GM12878 (cell line): Measurements from ENCODE around the gene TOP1. TPM values are rescaled to one million over a fixed set of nuclear protein-coding genes. Genes with fewer than 3 reads are reported as not detected.

Experiments
- ATAC-seq: fragments of 200-7000 bp; cut with Tn5 transposase; 3 replicates; pipeline ENCODE4 v1.9.1; 2020; ENCODE audit warnings: mild to moderate bottlenecking, moderate library complexity
- BruUV-seq: library from RNA; stranded (reverse); fragments of 400-500 nt; replicated peaks from 2 replicates; lab custom pipeline; 2021; lab: Mats Ljungman, UMichigan
- CTCF ChIA-PET: fragments of 300-600 bp; sonication (Branson Sonifier 250); formaldehyde crosslinking; extraction: SDS; loops from one replicate; lab custom pipeline; 2021; ENCODE audit warnings: inconsistent platforms; lab: Yijun Ruan, JAX
- POLR2A ChIA-PET: fragments of 350-600 bp; formaldehyde crosslinking; extraction: SDS; loops from one replicate; lab custom pipeline; 2021; ENCODE audit warnings: inconsistent platforms; lab: Charles Lee
- RAD21 ChIA-PET: fragments of 300-600 bp; sonication (Branson Sonifier 250); formaldehyde crosslinking; loops from one replicate; lab custom pipeline; 2023; ENCODE audit warnings: antibody characterized with exemption; ENCODE audit not compliant: unreplicated experiment; lab: Charles Lee
- SMC1A ChIA-PET: fragments of 300-600 bp; sonication (Branson Sonifier 250); formaldehyde crosslinking; loops from one replicate; lab custom pipeline; 2023; ENCODE audit not compliant: unreplicated experiment, uncharacterized antibody; lab: Charles Lee
- DNase-seq: peaks from one replicate; pipeline ENCODE4 v3.0.0-alpha.2; 2011; ENCODE audit warnings: low read depth, low spot score
- FAIRE-seq: peaks from 3 replicates; lab custom pipeline; 2011; peaks lifted over from hg19 to GRCh38; lab: Jason Lieb, UNC
- H2AFZ ChIP-seq: 2 replicates; pipeline ENCODE4 v1.6.0; 2011; ENCODE audit warnings: low read depth, low read length, control low read depth; ENCODE audit not compliant: control insufficient read depth
- H3K27ac ChIP-seq: 2 replicates; pipeline ENCODE4 v1.5.1; 2011; ENCODE audit warnings: control low read depth; ENCODE audit not compliant: control insufficient read depth, insufficient read depth
- H3K27me3 ChIP-seq, 2 experiments: replicated peaks in 1 of 2; 2 replicates each; pipeline versions ENCODE4 v1.6.0 to v1.6.1; 2011; ENCODE audit warnings: low read length in 1 of 2; ENCODE audit not compliant: control insufficient read depth in 2 of 2, insufficient read depth in 2 of 2
- H3K36me3 ChIP-seq, 2 experiments: 2 replicates each; pipeline ENCODE4 v1.5.1; 2011; ENCODE audit warnings: low read length in 1 of 2; ENCODE audit not compliant: control insufficient read depth in 2 of 2, insufficient read depth in 2 of 2
- H3K4me1 ChIP-seq: 2 replicates; pipeline ENCODE4 v1.6.1; 2011; ENCODE audit warnings: mild to moderate bottlenecking, low read length, moderate library complexity, mixed read lengths; ENCODE audit not compliant: control insufficient read depth, insufficient read depth
- H3K4me2 ChIP-seq: 2 replicates; pipeline ENCODE4 v1.6.0; 2011; ENCODE audit warnings: control low read depth; ENCODE audit not compliant: control insufficient read depth, insufficient read depth
- H3K4me3 ChIP-seq: fragments of 200-600 bp; sonication (generic); 2 replicates; pipeline ENCODE4 v1.5.1; 2016
- H3K79me2 ChIP-seq: 2 replicates; pipeline ENCODE4 v1.6.0; 2011; ENCODE audit warnings: low read length; ENCODE audit not compliant: control insufficient read depth, insufficient read depth
- H3K9ac ChIP-seq: 2 replicates; pipeline ENCODE4 v1.8.0; 2011; ENCODE audit warnings: low read length, control low read depth, mixed read lengths; ENCODE audit not compliant: control insufficient read depth, insufficient read depth
- H3K9me3 ChIP-seq: replicated peaks from 3 replicates; pipeline ENCODE4 v1.5.1; 2011; ENCODE audit warnings: mild to moderate bottlenecking, low read length; ENCODE audit not compliant: control insufficient read depth, insufficient read depth
- H4K20me1 ChIP-seq: 2 replicates; pipeline ENCODE4 v1.6.0; 2011; ENCODE audit not compliant: control insufficient read depth, insufficient read depth
- ATF7 ChIP-seq: fragments of 450-650 bp; IDR thresholded peaks from 2 replicates; pipeline ENCODE4 v1.6.1; 2016; ENCODE audit warnings: low read depth, mild to moderate bottlenecking
- CBX3 ChIP-seq: fragments of 200-600 bp; sonication (generic); IDR thresholded peaks from 2 replicates; pipeline ENCODE4 v1.6.1; 2016; ENCODE audit warnings: low read depth, borderline replicate concordance
- CHD1 ChIP-seq: IDR thresholded peaks from 2 replicates; pipeline ENCODE4 v1.6.1; 2012; ENCODE audit warnings: low read depth, low read length, improper control_type of control experiment
- FOS ChIP-seq: IDR thresholded peaks from 3 replicates; pipeline ENCODE4 v1.6.1; 2011; ENCODE audit warnings: borderline replicate concordance; ENCODE audit not compliant: insufficient read length; ENCODE audit errors: extremely low read depth
- GABPA ChIP-seq: IDR thresholded peaks from 2 replicates; pipeline ENCODE4 v1.6.1; 2014; ENCODE audit warnings: antibody characterized with exemption, low read depth, mild to moderate bottlenecking, inconsistent platforms
- IRF3 ChIP-seq: fragments of 450-650 bp; IDR thresholded peaks from 2 replicates; pipeline ENCODE4 v1.6.1; 2014; ENCODE audit warnings: mild to moderate bottlenecking
- KAT2A ChIP-seq: conservative IDR thresholded peaks from 2 replicates; pipeline ENCODE4 v1.6.1; 2011; ENCODE audit warnings: low read depth, low read length; ENCODE audit not compliant: control insufficient read depth
- MTA2 ChIP-seq: fragments of 450-650 bp; IDR thresholded peaks from 2 replicates; pipeline ENCODE4 v1.6.1; 2016; ENCODE audit warnings: low read depth, mild to moderate bottlenecking, moderate library complexity
- MTA3 ChIP-seq: IDR thresholded peaks from 2 replicates; pipeline ENCODE4 v1.6.1; 2012; ENCODE audit warnings: low read length, inconsistent platforms, borderline replicate concordance
- NBN ChIP-seq: fragments of 450-650 bp; IDR thresholded peaks from 2 replicates; pipeline ENCODE4 v1.6.1; 2016
- PBX3 ChIP-seq: IDR thresholded peaks from 2 replicates; pipeline ENCODE4 v1.6.1; 2011; ENCODE audit warnings: mild to moderate bottlenecking, low read depth, low read length, moderate library complexity; ENCODE audit not compliant: insufficient replicate concordance
- PRDM15 ChIP-seq: fragments of 450-650 bp; formaldehyde crosslinking; IDR thresholded peaks from 2 replicates; pipeline ENCODE4 v1.4.0; 2020; ENCODE audit warnings: mild to moderate bottlenecking, moderate library complexity
- RBBP5 ChIP-seq: fragments of 200-600 bp; sonication (generic); conservative IDR thresholded peaks from 2 replicates; pipeline ENCODE4 v1.6.1; 2016
- SREBF2 ChIP-seq: IDR thresholded peaks from 2 replicates; pipeline ENCODE4 v1.6.1; 2012; ENCODE audit warnings: mild to moderate bottlenecking, low read length
- TCF12 ChIP-seq: IDR thresholded peaks from 2 replicates; pipeline ENCODE4 v1.6.1; 2011; ENCODE audit warnings: low read depth, mild to moderate bottlenecking, low read length
- WGBS: methylation state at CpG from one replicate; pipeline ENCODE4 v1.1.6; 2016; ENCODE audit warnings: low lambda C conversion rate; ENCODE audit not compliant: insufficient replicate concordance, insufficient coverage; ENCODE audit errors: missing lambda C conversion rate; 5-methylcytosine and 5-hydroxymethylcytosine counted together
- in situ Hi-C: fragments of 300-500 bp; cut with MboI; formaldehyde crosslinking; loops from 9 replicates; pipeline ENCODE4 v1.14.3; 2018; ENCODE audit warnings: mixed read lengths
- intact Hi-C: fragments of 100-400 bp; cut with micrococcal nuclease; formaldehyde crosslinking; loops from one replicate; pipeline ENCODE4 v1.14.2; 2022; ENCODE audit not compliant: unreplicated experiment
- polyA plus RNA-seq, 11 experiments: library from polyadenylated mRNA; depleted of rRNA in 4 of 11; unstranded in 6 of 11; stranded (reverse) in 5 of 11; fragments of >200 nt; fragmentation: Nextera tagmentation in 4 of 11; fragmentation: Illumina TruSeq in 1 of 11; extraction: Ambion mirVana in 4 of 11; extraction: Trizol in 1 of 11; gene quantifications; 1 replicate in 1 of 11; 2 replicates in 10 of 11; pipeline versions ENCODE4 v1.2.1 to v1.2.3, GENCODE V29; 2011 to 2016; ENCODE audit warnings: inconsistent platforms in 2 of 11, missing spikeins in 2 of 11, low read depth in 1 of 11
- total RNA-seq, 4 experiments: library from RNA; depleted of rRNA in 3 of 4; stranded (reverse); fragments of >200 nt in 3 of 4; fragmentation: Illumina TruSeq in 1 of 4; extraction: Trizol in 1 of 4; gene quantifications; 2 replicates each; pipeline versions ENCODE4 v1.2.1 to v1.2.3, GENCODE V29; 2013 to 2021
- TF ChIP-seq, protein P1 (sequence below): fragments of 450-650 bp; IDR thresholded peaks from 2 replicates; pipeline ENCODE4 v1.6.1; 2018; ENCODE audit warnings: borderline replicate concordance, mild to moderate bottlenecking; ENCODE audit not compliant: partially characterized antibody

The TOP1 gene
- total and polyA plus RNA-seq, 10 of the 15 experiments (the other 5 are each of a cell fraction or from before 2014, with no cell fraction given) = 21.5 to 128 (median 47.3) TPM

DNA sequence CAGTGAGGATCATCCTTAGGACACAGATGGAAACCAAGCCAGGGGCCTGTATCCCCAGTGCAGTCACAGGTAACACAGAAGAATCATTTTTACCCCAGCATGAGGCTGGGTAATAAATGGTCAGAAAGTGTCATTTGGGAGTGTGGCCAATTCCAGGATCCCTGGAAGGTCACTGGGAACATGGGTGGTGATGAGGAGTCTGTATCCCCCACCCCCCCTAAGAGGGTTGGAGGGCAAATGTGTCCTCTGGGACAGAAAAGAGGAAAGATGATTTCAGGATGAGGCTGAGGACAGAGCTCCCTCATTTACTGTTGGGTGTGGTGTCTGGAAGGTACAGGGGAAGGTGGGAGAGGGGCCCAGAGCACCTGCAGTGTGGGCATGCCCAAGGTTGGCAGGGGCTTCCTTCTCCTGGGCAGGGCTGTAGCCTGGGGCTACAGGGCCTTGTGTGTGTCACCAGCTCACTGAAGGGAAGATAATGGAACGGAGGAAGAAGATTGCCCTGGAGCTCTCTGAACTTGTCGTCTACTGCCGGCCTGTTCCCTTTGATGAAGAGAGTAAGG lies 143.2 kb downstream of the TOP1 start:
- ATAC-seq = no peak
- 98% methylated on average over 3 of the region's 3 CpGs for WGBS
- in situ Hi-C loops = loop anchor here (5.0 kb wide), 2 partner anchors 60 to 170 kb away; partner anchors contain the start of gene LPIN3

More for the DNA sequence above, 143.2 kb downstream of the TOP1 start:
- H3K36me3 ChIP-seq = peaks cover 38 to 53% of the 10 kb centered on the region in 2 experiments; a peak in 3 of 4 replicates
- FAIRE-seq (no peak), DNase-seq (no peak)
- no peaks in the 10 kb centered on the region for H3K79me2 ChIP-seq
- no peaks in the 10 kb centered on the region for H3K9me3 ChIP-seq
- ChIA-PET CTCF (interaction anchor here (0.8 to 3.7 kb wide), 9 partner anchors 8 to 181 kb away, joined by 3 to 52 read pairs (median 11); partner anchors contain the start of gene LPIN3), SMC1A (interaction anchor here (1.3 to 4.4 kb wide), 6 partner anchors 14 to 168 kb away, joined by 3 to 29 read pairs (median 12); partner anchors contain the start of gene LPIN3), RAD21 (interaction anchor here (1.7 to 2.2 kb wide), 2 partner anchors 37 to 166 kb away, joined by 11 to 25 read pairs; no protein-coding TSS in a partner anchor), POLR2A (no interaction called here)
- H3K4me1 ChIP-seq = peaks cover 14% of the 10 kb centered on the region
- no peak overlapping the region for H3K4me3 ChIP-seq
- H3K4me2 ChIP-seq = no peak overlapping the region
- no peak overlapping the region for H3K27ac ChIP-seq
- BruUV-seq = no TSS peak
- TF ChIP-seq NBN = no peak
- TF ChIP-seq PRDM15 (CRISPR knock-in tag) = no peak
- TF ChIP-seq SREBF2 = no peak
- TF ChIP-seq PBX3 = no peak
- TF ChIP-seq MTA3 = no peak
- no peak for TF ChIP-seq MTA2
- TF ChIP-seq GABPA = no peak
- TF ChIP-seq, protein P1, sequence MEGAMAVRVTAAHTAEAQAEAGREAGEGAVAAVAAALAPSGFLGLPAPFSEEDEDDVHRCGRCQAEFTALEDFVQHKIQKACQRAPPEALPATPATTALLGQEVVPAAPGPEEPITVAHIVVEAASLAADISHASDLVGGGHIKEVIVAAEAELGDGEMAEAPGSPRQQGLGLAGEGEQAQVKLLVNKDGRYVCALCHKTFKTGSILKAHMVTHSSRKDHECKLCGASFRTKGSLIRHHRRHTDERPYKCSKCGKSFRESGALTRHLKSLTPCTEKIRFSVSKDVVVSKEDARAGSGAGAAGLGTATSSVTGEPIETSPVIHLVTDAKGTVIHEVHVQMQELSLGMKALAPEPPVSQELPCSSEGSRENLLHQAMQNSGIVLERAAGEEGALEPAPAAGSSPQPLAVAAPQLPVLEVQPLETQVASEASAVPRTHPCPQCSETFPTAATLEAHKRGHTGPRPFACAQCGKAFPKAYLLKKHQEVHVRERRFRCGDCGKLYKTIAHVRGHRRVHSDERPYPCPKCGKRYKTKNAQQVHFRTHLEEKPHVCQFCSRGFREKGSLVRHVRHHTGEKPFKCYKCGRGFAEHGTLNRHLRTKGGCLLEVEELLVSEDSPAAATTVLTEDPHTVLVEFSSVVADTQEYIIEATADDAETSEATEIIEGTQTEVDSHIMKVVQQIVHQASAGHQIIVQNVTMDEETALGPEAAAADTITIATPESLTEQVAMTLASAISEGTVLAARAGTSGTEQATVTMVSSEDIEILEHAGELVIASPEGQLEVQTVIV = no peak
- no peak for TF ChIP-seq KAT2A
- TF ChIP-seq RBBP5 = no peak
- no peak for TF ChIP-seq CHD1
- TF ChIP-seq IRF3 = no peak
- TF ChIP-seq FOS = no peak
- no peak for TF ChIP-seq TCF12
- no peak for TF ChIP-seq CBX3
- no peak for TF ChIP-seq ATF7
- H3K27me3 ChIP-seq = no peaks in the 10 kb centered on the region
- intact Hi-C loops = loop anchor here (2.0 kb wide), 1 partner anchor 203 kb away; no protein-coding TSS in a partner anchor
- H4K20me1 ChIP-seq = peaks cover 3% of the 10 kb centered on the region; the same call in 1 of the 2 replicates
- no peak overlapping the region for H2AFZ ChIP-seq
- H3K9ac ChIP-seq = no peak overlapping the region
